ENCODE data around the gene ADGRB3. TPM values are rescaled to one million over a fixed set of nuclear protein-coding genes. Genes with fewer than 3 reads are reported as not detected.
"Not testable (repeated sequence)": the region's sequence is repeated elsewhere in the genome, so short reads cannot be mapped to it uniquely, and the experiment has no call there.

The ADGRB3 gene
- total RNA-seq, 3 donors from 2014 or later, result 0.43 to 7.8 (median 0.72) TPM

GRCh38 chr6:69284176-69284730 lies 649.2 kb downstream of the ADGRB3 start:
- Histone ChIP-seq H3K9me3 (no peaks in the 10 kb centered on the region), H3K4me3 (no peak overlapping the region), H3K36me3 (ENCODE audit: low read depth) (no peaks in the 10 kb centered on the region), H3K4me1 (ENCODE audit: low read depth) (no peaks in the 10 kb centered on the region)
- DNase-seq, result no peak
- no peak for ATAC-seq
- TF ChIP-seq CTCF (IDR thresholded peaks at IDR 0.05), result no peak
- intact Hi-C loops (cut with DNase I, micrococcal nuclease), result no loop called here

GRCh38 chr6:69285054-69285453 lies 650.0 kb downstream of the ADGRB3 start:
- no peak for TF ChIP-seq CTCF (IDR thresholded peaks at IDR 0.05)
- Histone ChIP-seq H3K4me1 (ENCODE audit: low read depth) (no peaks in the 10 kb centered on the region), H3K4me3 (no peak overlapping the region), H3K36me3 (ENCODE audit: low read depth) (no peaks in the 10 kb centered on the region), H3K9me3 (no peaks in the 10 kb centered on the region)
- no peak for ATAC-seq
- intact Hi-C loops (cut with DNase I, micrococcal nuclease), result no loop called here
- no peak for DNase-seq

GRCh38 chr6:69286331-69286730 lies 651.2 kb downstream of the ADGRB3 start:
- Histone ChIP-seq H3K4me1 (ENCODE audit: low read depth) (no peaks in the 10 kb centered on the region), H3K36me3 (ENCODE audit: low read depth) (no peaks in the 10 kb centered on the region), H3K4me3 (no peak overlapping the region), H3K9me3 (no peaks in the 10 kb centered on the region)
- DNase-seq, result no peak
- intact Hi-C loops (cut with DNase I, micrococcal nuclease), result no loop called here
- TF ChIP-seq CTCF (IDR thresholded peaks at IDR 0.05), result no peak
- ATAC-seq, result no peak

- H3K4me1 ChIP-seq (ENCODE audit: low read depth); H3K9me3 ChIP-seq; ATAC-seq; H3K36me3 ChIP-seq (ENCODE audit: low read depth); DNase-seq; intact Hi-C loops (cut with DNase I, micrococcal nuclease); H3K4me3 ChIP-seq: not testable (repeated sequence)
These were observed 653.1 kb downstream of the ADGRB3 start for GRCh38 chr6:69288198-69288597.

GRCh38 chr6:69289689-69290495 lies 654.8 kb downstream of the ADGRB3 start:
- no peak for DNase-seq
- TF ChIP-seq CTCF (IDR thresholded peaks at IDR 0.05), result no peak
- Histone ChIP-seq H3K4me1 (ENCODE audit: low read depth) (no peaks in the 10 kb centered on the region), H3K4me3 (no peak overlapping the region), H3K36me3 (ENCODE audit: low read depth) (no peaks in the 10 kb centered on the region), H3K9me3 (no peaks in the 10 kb centered on the region)
- intact Hi-C loops (cut with DNase I, micrococcal nuclease), result no loop called here
- ATAC-seq, result no peak

- H3K4me3 ChIP-seq, result no peak overlapping the region
- H3K9me3 ChIP-seq, result no peaks in the 10 kb centered on the region
- no peaks in the 10 kb centered on the region for H3K36me3 ChIP-seq (ENCODE audit: low read depth)
- H3K4me1 ChIP-seq (ENCODE audit: low read depth), result no peaks in the 10 kb centered on the region
- DNase-seq (no peak), ATAC-seq (no peak)
- no peak for TF ChIP-seq CTCF (IDR thresholded peaks at IDR 0.05)
- intact Hi-C loops (cut with DNase I, micrococcal nuclease), result no loop called here
These were observed 658.4 kb downstream of the ADGRB3 start for GRCh38 chr6:69293471-69293870.

All from mucosa of descending colon (tissue), 3 donors.